ENCODE results near the gene COG8.

COG8 gene

DNA sequence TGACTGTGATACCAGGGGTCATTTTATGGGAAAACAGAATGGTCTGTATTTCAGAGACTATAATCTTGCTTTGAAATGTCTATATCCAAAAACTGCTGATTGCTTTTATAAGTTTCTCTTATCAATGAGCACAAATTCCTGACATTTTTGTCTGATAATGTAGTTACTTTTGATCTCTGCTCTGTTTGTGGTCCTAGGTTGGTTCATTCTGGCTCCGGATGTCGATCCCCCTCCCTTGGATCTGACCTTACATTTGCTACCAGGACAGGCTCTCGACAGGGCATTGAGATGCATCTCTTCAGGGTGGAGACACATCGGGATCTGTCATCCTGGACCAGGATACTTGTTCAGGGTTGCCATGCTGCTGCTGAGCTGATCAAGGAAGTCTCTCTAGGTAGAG lies 55.5 kb downstream of the COG8 start:
- DNase-seq, result no peak

DNA sequence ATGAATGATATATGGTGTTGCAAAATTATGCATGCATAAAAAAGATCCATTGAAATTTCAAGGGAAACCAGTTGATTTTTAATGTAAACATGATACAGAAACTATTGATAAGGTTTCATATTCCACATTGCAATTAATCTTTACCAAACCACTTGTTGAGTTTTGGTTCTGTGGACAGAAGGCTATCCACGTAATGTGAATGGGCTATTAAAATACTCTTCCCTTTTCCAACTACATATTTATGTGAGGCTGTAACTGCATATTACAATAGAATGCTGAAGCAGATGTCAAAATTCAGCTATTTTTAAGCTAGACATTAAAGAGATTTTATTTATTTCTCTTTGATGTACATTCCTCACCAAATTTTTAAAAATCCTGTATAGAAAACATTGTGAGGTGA lies 62.0 kb downstream of the COG8 start:
- no peak for DNase-seq

Measured in NCI-H1048 (cell line).